Stimulated activated CD4-positive, alpha-beta T cell treated with anti-CD3 and anti-CD28 coated beads, TNF-alpha, amount 100 ng/mL, for 48 hours (primary cell): ENCODE measurements around the gene PRKN.
A peak's percentile ranks its signal among the peaks of the same experiment; 100 is the strongest.

Source experiments
- DNase-seq, 3 donors: peaks; one replicate each; pipeline ENCODE4 v3.0.0-alpha.2; 2020; ENCODE audit warnings: low read depth in 3 of 3

The PRKN gene

GRCh38 chr6:162727322-162728182, at the start of gene PRKN, which contains the start of gene PACRG:
Gene PRKN (minus strand): TSS chr6:162727766.
Gene PACRG (plus strand): TSS chr6:162727974.
- peak; percentile 94 to 98 (median 95) for DNase-seq

GRCh38 chr6:162777091-162777490, 49.5 kb upstream of the PRKN start:
- no peak for DNase-seq

- DNase-seq, result no peak
Observed at GRCh38 chr6:162773996-162774395, 46.4 kb upstream of the PRKN start.

GRCh38 chr6:162772466-162772865, 44.9 kb upstream of the PRKN start:
- DNase-seq, result no peak

GRCh38 chr6:162770955-162771354, 43.4 kb upstream of the PRKN start:
- DNase-seq, result no peak

GRCh38 chr6:162770136-162770535, 42.6 kb upstream of the PRKN start:
- no peak for DNase-seq

GRCh38 chr6:162753775-162754174, 26.2 kb upstream of the PRKN start:
- DNase-seq, result no peak

GRCh38 chr6:162751211-162751859, 23.8 kb upstream of the PRKN start:
- DNase-seq, result no peak

GRCh38 chr6:162750776-162751175, 23.2 kb upstream of the PRKN start:
- DNase-seq, result no peak

- no peak for DNase-seq
Observed at GRCh38 chr6:162736961-162737360, 9.4 kb upstream of the PRKN start.

- no peak for DNase-seq
Observed at GRCh38 chr6:162733489-162733888, 5.9 kb upstream of the PRKN start.

GRCh38 chr6:162730502-162730901, 2.9 kb upstream of the PRKN start:
- DNase-seq, result no peak

- DNase-seq, result no peak
Observed at GRCh38 chr6:162728706-162729105, 1.1 kb upstream of the PRKN start.

- DNase-seq, result no peak
Observed at GRCh38 chr6:162728197-162728596, 631 bp upstream of the PRKN start.

GRCh38 chr6:162726947-162727321, 632 bp downstream of the PRKN start:
- no peak for DNase-seq

GRCh38 chr6:162722633-162723032, 4.9 kb downstream of the PRKN start:
- DNase-seq, result no peak

- no peak for DNase-seq
Observed at GRCh38 chr6:162722226-162722625, 5.3 kb downstream of the PRKN start.

- DNase-seq, result no peak
Observed at GRCh38 chr6:162721404-162721687, 6.2 kb downstream of the PRKN start.

- no peak for DNase-seq
Observed at GRCh38 chr6:162719528-162719927, 8.0 kb downstream of the PRKN start.

GRCh38 chr6:162715601-162716000, 12.0 kb downstream of the PRKN start:
- no peak for DNase-seq

GRCh38 chr6:162713974-162714780, 13.4 kb downstream of the PRKN start:
- no peak for DNase-seq

GRCh38 chr6:162712694-162713093, 14.9 kb downstream of the PRKN start:
- DNase-seq, result no peak

GRCh38 chr6:162711376-162711775, 16.2 kb downstream of the PRKN start:
- DNase-seq, result no peak
